ENCODE data around the gene MBP. TPM values are rescaled to one million over a fixed set of nuclear protein-coding genes. Genes with fewer than 3 reads are reported as not detected.

The MBP gene
- total and polyA plus RNA-seq, 2 donors (not counting 3 experiments of a cell fraction or from before 2014, with no cell fraction given): 1.7 to 2.3 TPM

- TF ChIP-seq GATA2 (IDR thresholded peaks at IDR 0.05; ENCODE audit: insufficient read depth, insufficient read length, low read depth, low read length): no peak
- no peak for TF ChIP-seq POLR2AphosphoS5 (IDR thresholded peaks at IDR 0.05; ENCODE audit: insufficient read depth, low read depth, low read length)
- TF ChIP-seq, protein P1, sequence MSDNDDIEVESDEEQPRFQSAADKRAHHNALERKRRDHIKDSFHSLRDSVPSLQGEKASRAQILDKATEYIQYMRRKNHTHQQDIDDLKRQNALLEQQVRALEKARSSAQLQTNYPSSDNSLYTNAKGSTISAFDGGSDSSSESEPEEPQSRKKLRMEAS (IDR thresholded peaks at IDR 0.05; ENCODE audit: insufficient read depth, insufficient read length): no peak
- TF ChIP-seq POLR2A (IDR thresholded peaks at IDR 0.05; ENCODE audit: low read depth, low read length): no peak
- no peak for TF ChIP-seq MYC (IDR thresholded peaks at IDR 0.05; ENCODE audit: low read depth, low read length)
- no peak for TF ChIP-seq FOS (IDR thresholded peaks at IDR 0.05; ENCODE audit: borderline replicate concordance, insufficient read depth, low read length)
- TF ChIP-seq JUN (IDR thresholded peaks at IDR 0.05; ENCODE audit: borderline replicate concordance, insufficient read depth, insufficient read length, low read depth): no peak
- TF ChIP-seq EZH2 (IDR thresholded peaks at IDR 0.05; ENCODE audit: borderline replicate concordance, low read depth, low read length, severe bottlenecking): no peak
- TF ChIP-seq, protein P2, sequence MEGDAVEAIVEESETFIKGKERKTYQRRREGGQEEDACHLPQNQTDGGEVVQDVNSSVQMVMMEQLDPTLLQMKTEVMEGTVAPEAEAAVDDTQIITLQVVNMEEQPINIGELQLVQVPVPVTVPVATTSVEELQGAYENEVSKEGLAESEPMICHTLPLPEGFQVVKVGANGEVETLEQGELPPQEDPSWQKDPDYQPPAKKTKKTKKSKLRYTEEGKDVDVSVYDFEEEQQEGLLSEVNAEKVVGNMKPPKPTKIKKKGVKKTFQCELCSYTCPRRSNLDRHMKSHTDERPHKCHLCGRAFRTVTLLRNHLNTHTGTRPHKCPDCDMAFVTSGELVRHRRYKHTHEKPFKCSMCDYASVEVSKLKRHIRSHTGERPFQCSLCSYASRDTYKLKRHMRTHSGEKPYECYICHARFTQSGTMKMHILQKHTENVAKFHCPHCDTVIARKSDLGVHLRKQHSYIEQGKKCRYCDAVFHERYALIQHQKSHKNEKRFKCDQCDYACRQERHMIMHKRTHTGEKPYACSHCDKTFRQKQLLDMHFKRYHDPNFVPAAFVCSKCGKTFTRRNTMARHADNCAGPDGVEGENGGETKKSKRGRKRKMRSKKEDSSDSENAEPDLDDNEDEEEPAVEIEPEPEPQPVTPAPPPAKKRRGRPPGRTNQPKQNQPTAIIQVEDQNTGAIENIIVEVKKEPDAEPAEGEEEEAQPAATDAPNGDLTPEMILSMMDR (IDR thresholded peaks at IDR 0.05; ENCODE audit: extremely low read depth in 1 of 2, insufficient read depth in 1 of 2, low read depth in 1 of 2, low read length in 2 of 2): no peak
- ChIA-PET CTCF (interaction anchor here (4.2 kb wide), 1 partner anchor 14 kb away, joined by 19 read pairs; no protein-coding TSS in a partner anchor), POLR2A (no interaction called here)
- Histone ChIP-seq H3K36me3 (ENCODE audit: control insufficient read depth in 2 of 2, extremely low read depth in 1 of 2, insufficient read depth in 2 of 2, low read length in 2 of 2) (no peaks in the 10 kb centered on the region), H3K9ac (replicated peaks; ENCODE audit: extremely low read depth, insufficient read depth, low read length) (no peak overlapping the region), H3K79me2 (ENCODE audit: control insufficient read depth, insufficient read depth, low read length) (no peaks in the 10 kb centered on the region), H3K9me3 (replicated peaks; ENCODE audit: control insufficient read depth, insufficient read depth, low read length) (no peaks in the 10 kb centered on the region), H3K4me1 (ENCODE audit: control insufficient read depth, extremely low read depth, insufficient read depth, low read length) (no peaks in the 10 kb centered on the region), H3K27me3 (ENCODE audit: control insufficient read depth in 2 of 2, insufficient read depth in 2 of 2, low read length in 2 of 2) (peaks cover 0 to 4% of the 10 kb centered on the region in 2 experiments), H3K4me3 (replicated peaks in 1 of 3; ENCODE audit: insufficient read depth in 1 of 3, low read depth in 1 of 3, low read length in 3 of 3) (no peak overlapping the region), H2AFZ (ENCODE audit: low read depth, low read length) (no peak overlapping the region), H3K4me2 (ENCODE audit: insufficient read depth, low read length) (no peak overlapping the region), H3K27ac (ENCODE audit: insufficient read depth, low read depth, low read length) (no peak overlapping the region), H3K9me1 (replicated peaks; ENCODE audit: control insufficient read depth, extremely low read depth, insufficient read depth, low read length) (no peaks in the 10 kb centered on the region), H4K20me1 (replicated peaks; ENCODE audit: control insufficient read depth, extremely low read depth, insufficient read depth, low read length) (no peaks in the 10 kb centered on the region)
- dilution Hi-C loops (cut with MboI; ENCODE audit: extremely low pct_ligation_motif_present, low sequenced_read_pairs): no loop called here
- DNase-seq (ENCODE audit: low read depth, low spot score): no peak
- BruUV-seq (replicated peaks): no TSS peak
- FAIRE-seq: no peak
- intact Hi-C loops (cut with micrococcal nuclease): no loop called here
These were observed 118.0 kb downstream of the MBP start for GRCh38 chr18:77014538-77014937.

Measured in endothelial cell of umbilical vein (primary cell).